SK-N-SH treated with all-trans-retinoic acid at 6 μM for 48 hours (cell line): ENCODE results near the gene GAPVD1.

Experiments
- PATZ1 ChIP-seq: fragments of 250-450 bp; sonication (Bioruptor Pico); IDR thresholded peaks from 2 replicates; pipeline ENCODE4 v1.8.0; 2020; ENCODE audit warnings: mild to moderate bottlenecking, moderate library complexity, borderline replicate concordance
- TCF4 ChIP-seq: fragments of 250-450 bp; sonication (Bioruptor Pico); IDR thresholded peaks from 2 replicates; pipeline ENCODE4 v1.8.0; 2021; ENCODE audit warnings: mild to moderate bottlenecking, moderate library complexity, borderline replicate concordance

- TF ChIP-seq PATZ1 (CRISPR knock-in tag): no peak
- TF ChIP-seq TCF4 (CRISPR knock-in tag): no peak
Observed at GRCh38 chr9:125337236-125337635, 75.6 kb downstream of the GAPVD1 start.
